ENCODE results near the gene SAMD5. TPM values are rescaled to one million over a fixed set of nuclear protein-coding genes. Genes with fewer than 3 reads are reported as not detected.

The SAMD5 gene
- total RNA-seq, 1 donor from 2014 or later: 0.06 TPM

DNA sequence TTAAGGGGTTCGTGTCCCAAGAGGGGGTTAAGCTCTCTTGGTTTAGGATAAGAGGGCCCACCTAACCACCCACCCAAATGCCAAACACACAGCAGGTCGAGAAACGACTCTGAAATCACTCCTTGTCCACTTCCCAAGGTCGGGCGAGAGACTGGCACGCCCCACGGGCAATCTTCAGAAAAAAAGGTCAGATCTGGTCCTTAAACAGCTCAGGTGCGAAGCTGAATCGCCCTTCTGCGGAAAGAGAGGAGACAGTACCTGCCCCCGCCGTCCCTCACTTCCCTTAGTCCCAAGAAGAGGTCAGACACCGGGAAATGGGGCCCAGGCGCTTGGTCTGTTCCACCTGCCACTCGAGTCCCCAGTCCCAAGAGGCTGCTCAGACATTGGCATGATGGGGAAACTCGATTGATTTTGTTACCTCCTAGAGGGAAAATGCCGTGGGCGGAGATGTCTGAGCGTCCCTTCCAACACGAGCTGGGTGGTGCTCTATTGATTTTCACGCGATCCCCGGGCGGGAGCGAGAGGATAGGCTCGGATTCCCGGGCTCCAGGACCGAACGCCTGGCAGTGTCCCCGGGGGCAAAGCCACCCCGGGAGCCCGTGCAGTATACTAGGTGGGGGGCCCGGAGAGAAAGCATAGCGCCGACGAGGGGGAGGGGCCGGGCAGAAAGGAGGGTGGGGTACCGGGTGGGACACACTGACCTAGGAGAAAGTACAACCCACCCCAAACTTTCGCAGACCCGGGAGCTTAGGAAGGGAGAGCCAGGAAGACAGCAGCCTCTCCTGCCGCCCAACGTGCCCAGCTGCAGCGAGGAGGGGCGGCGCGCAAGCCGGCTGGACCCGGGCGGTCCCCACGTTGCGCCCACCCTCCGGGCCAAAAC is 1.1 kb upstream of the SAMD5 start:
- Histone ChIP-seq H3F3A (ENCODE audit: low read depth) (peaks cover 18% of the 10 kb centered on the region), H2AFZ (replicated peaks) (peak overlapping the region; percentile 99), H3K4me1 (peaks cover 14% of the 10 kb centered on the region), H3K4me3 (peak overlapping the region; percentile 88), H3K27ac (no peak overlapping the region), H3K9ac (no peak overlapping the region), H3K27me3 (peaks cover 100% of the 10 kb centered on the region), H3K36me3 (no peaks in the 10 kb centered on the region), H3K4me2 (peak overlapping the region; percentile 100), H4K20me1 (ENCODE audit: low read depth) (peaks cover 7% of the 10 kb centered on the region), H3K9me3 (ENCODE audit: low read depth) (no peaks in the 10 kb centered on the region), H3K79me2 (ENCODE audit: low read depth) (no peaks in the 10 kb centered on the region)
- TF ChIP-seq, protein P1, sequence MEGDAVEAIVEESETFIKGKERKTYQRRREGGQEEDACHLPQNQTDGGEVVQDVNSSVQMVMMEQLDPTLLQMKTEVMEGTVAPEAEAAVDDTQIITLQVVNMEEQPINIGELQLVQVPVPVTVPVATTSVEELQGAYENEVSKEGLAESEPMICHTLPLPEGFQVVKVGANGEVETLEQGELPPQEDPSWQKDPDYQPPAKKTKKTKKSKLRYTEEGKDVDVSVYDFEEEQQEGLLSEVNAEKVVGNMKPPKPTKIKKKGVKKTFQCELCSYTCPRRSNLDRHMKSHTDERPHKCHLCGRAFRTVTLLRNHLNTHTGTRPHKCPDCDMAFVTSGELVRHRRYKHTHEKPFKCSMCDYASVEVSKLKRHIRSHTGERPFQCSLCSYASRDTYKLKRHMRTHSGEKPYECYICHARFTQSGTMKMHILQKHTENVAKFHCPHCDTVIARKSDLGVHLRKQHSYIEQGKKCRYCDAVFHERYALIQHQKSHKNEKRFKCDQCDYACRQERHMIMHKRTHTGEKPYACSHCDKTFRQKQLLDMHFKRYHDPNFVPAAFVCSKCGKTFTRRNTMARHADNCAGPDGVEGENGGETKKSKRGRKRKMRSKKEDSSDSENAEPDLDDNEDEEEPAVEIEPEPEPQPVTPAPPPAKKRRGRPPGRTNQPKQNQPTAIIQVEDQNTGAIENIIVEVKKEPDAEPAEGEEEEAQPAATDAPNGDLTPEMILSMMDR (IDR thresholded peaks at IDR 0.05): no peak
- peak; percentile 17 for TF ChIP-seq EZH2phosphoT487 (IDR thresholded peaks at IDR 0.05)
- peak; percentile 62 for TF ChIP-seq EZH2 (IDR thresholded peaks at IDR 0.05)
- peaks cover 45% of the 10 kb centered on the region for H3K4me1 Mint-ChIP-seq
- peaks cover 2% of the 10 kb centered on the region for H3K36me3 Mint-ChIP-seq
- peak overlapping the region; percentile 94 for H3K4me3 Mint-ChIP-seq
- peak overlapping the region; percentile 16 for H3K27ac Mint-ChIP-seq
- H3K27me3 Mint-ChIP-seq (ENCODE audit: insufficient read depth, low read depth): peaks cover 18% of the 10 kb centered on the region
- peak; percentile 44 for DNase-seq (ENCODE audit: low spot score)
- no peaks in the 10 kb centered on the region for H3K9me3 Mint-ChIP-seq

DNA sequence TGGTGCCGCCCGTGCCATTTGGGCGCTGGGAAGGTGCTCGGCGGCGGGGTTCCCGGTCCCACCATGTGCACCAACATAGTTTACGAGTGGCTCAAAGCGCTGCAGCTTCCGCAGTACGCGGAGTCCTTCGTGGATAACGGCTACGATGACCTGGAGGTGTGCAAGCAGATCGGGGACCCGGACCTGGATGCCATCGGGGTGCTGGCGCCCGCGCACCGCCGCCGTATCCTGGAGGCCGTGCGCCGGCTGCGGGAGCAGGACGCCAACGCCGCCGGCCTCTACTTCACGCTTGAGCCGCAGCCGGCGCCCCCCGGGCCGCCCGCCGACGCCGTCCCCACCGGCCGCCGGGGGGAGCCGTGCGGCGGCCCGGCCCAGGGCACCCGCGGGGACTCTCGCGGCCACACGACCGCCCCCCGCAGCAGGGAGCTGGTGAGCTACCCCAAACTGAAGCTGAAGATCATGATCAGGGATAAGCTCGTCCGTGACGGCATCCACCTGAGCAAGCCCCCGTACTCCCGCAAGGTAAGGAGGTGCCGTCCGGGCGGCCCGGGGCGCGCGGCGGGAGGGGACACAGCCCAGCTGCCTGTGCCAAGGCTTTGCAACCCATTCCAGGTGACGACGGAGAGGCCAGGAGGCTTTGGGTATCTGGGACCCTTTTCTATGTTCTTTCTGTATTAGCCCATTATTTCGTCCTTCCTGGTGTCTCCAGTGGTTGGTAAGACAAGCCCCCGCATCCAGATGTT is 547 bp downstream of the SAMD5 start:
- Mint-ChIP-seq H3K27ac (peak overlapping the region; percentile 33), H3K4me1 (peaks cover 31% of the 10 kb centered on the region), H3K27me3 (ENCODE audit: insufficient read depth, low read depth) (peaks cover 18% of the 10 kb centered on the region), H3K4me3 (peak overlapping the region; percentile 95), H3K36me3 (peaks cover 2% of the 10 kb centered on the region), H3K9me3 (no peaks in the 10 kb centered on the region)
- Histone ChIP-seq H3K4me1 (peaks cover 8% of the 10 kb centered on the region), H3K79me2 (ENCODE audit: low read depth) (no peaks in the 10 kb centered on the region), H3F3A (ENCODE audit: low read depth) (peaks cover 11% of the 10 kb centered on the region), H3K27ac (no peak overlapping the region), H2AFZ (replicated peaks) (peak overlapping the region; percentile 99), H3K9ac (no peak overlapping the region), H3K27me3 (peaks cover 100% of the 10 kb centered on the region), H3K36me3 (no peaks in the 10 kb centered on the region), H3K4me2 (peak overlapping the region; percentile 100), H3K4me3 (peak overlapping the region; percentile 88), H4K20me1 (ENCODE audit: low read depth) (peaks cover 4% of the 10 kb centered on the region), H3K9me3 (ENCODE audit: low read depth) (no peaks in the 10 kb centered on the region)
- DNase-seq (ENCODE audit: low spot score): peak; percentile 68
- TF ChIP-seq EZH2phosphoT487 (IDR thresholded peaks at IDR 0.05): peak; percentile 64
- peak; percentile 86 for TF ChIP-seq EZH2 (IDR thresholded peaks at IDR 0.05)
- TF ChIP-seq, protein P1 (IDR thresholded peaks at IDR 0.05): no peak

DNA sequence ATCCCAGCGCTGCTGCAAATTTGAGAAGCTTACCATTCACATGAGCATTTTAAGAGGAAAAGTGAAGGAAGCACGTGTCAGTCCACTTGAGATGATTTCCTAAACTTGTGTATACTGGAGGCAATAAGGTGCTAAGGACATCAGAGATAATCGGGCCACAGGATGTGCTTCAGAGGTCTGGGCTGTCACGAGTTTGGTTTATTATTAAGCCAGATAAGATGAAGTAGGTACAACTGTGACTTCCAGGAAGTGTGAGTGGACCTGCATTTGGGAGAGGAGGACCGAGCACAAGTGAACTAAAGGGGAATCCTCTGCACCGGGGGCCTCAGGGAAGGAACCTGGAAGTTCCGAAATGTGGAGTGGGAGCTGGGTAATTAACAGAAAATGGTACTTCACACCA is 1.4 kb downstream of the SAMD5 start:
- Histone ChIP-seq H3K4me1 (peaks cover 8% of the 10 kb centered on the region), H3K27ac (no peak overlapping the region), H3K27me3 (peaks cover 100% of the 10 kb centered on the region), H3K79me2 (ENCODE audit: low read depth) (no peaks in the 10 kb centered on the region), H3F3A (ENCODE audit: low read depth) (peaks cover 11% of the 10 kb centered on the region), H3K9ac (no peak overlapping the region), H3K4me3 (no peak overlapping the region), H3K9me3 (ENCODE audit: low read depth) (no peaks in the 10 kb centered on the region), H4K20me1 (ENCODE audit: low read depth) (peaks cover 4% of the 10 kb centered on the region), H3K36me3 (no peaks in the 10 kb centered on the region), H3K4me2 (no peak overlapping the region), H2AFZ (replicated peaks) (no peak overlapping the region)
- DNase-seq (ENCODE audit: low spot score): no peak
- H3K27me3 Mint-ChIP-seq (ENCODE audit: insufficient read depth, low read depth): peaks cover 18% of the 10 kb centered on the region
- peak overlapping the region; percentile 33 for H3K27ac Mint-ChIP-seq
- peaks cover 2% of the 10 kb centered on the region for H3K36me3 Mint-ChIP-seq
- H3K4me3 Mint-ChIP-seq: peak overlapping the region; percentile 95
- H3K4me1 Mint-ChIP-seq: peaks cover 27% of the 10 kb centered on the region
- H3K9me3 Mint-ChIP-seq: no peaks in the 10 kb centered on the region
- TF ChIP-seq, protein P1 (IDR thresholded peaks at IDR 0.05): no peak
- TF ChIP-seq EZH2phosphoT487 (IDR thresholded peaks at IDR 0.05) (no peak), EZH2 (IDR thresholded peaks at IDR 0.05) (no peak)

Measured in neural progenitor cell (in vitro differentiated cells).